ENCODE measurements around the gene HPS1.

The HPS1 gene

DNA sequence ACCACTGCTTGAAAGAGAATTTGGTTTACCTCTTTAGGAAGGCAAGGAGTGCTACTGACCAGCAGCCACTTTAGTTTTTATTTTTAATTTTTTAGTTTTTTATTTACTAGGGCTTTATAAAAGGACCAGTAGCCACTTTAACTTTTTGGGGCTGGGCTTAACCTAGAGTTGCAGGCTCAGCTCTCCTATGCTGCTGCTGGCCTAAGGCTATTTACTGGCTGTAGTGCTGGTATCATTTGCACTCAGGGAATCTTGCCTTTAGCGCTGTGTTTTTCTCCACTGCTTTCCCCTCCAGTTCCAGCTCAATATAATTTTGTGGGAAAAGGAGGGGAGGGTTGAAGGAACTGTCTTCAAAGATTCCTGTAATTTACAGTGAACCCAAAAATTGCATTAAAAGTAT, 13.4 kb downstream of the HPS1 start:
- no peak for FAIRE-seq
- no peak for DNase-seq (ENCODE audit: low spot score)

DNA sequence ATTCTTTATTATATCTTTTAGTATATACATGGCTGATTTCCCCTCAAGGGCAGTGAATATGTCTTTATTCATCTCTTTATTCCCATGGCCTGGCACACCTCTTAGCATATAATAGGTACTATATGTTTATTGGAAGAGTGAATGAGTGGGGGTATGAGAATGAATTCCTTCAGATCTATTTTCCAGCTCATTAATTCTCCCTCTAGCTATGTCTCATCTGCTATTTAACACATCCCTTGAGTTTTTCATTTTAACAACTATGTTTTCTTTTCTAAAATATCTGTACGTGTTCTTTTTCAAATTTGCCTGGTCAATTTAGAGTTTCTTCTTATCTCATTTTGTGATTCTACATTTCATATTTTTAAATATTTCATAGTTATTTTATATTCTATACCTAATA, 14.4 kb downstream of the HPS1 start:
- FAIRE-seq (no peak), DNase-seq (ENCODE audit: low spot score) (no peak)

DNA sequence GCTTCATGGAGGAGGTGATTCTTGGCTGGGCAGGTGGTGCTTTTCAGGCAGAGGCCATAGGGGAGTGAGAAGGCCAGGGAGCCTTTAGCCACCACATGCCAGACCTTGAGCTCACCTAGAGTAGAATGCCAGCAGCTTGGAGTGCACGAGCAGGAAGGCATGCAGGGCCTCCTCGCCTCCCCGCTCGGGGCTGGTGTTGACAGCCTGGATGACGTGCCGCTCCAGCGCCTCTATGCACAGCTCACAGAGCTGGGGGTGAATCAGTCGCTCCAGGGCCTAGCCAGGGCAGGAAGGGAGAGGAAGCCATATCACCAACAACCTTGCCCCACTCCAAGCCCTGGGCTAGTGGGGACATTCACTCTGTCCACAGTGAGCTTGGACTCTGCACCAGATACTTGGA, 15.7 kb downstream of the HPS1 start:
- no peak for FAIRE-seq

DNA sequence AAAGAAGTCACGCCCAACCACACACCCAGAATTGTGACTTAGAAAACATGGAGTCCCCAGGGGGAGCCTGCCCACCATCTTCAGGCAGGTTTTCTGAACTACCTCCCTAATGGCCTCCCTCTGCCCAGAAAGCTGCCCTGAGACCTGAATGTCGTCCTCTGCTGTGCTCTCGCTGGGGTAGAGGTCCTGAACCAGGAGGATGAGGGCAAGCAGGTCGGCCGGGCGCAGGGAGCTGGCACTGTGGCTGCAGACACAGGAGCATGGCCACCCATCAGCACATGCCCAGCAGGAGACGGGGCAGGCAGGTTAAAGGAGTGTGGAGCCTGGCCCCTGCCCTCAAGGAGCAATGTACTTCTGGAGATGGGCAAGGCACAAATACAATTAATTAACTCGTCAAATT, 16.3 kb downstream of the HPS1 start:
- FAIRE-seq (no peak), DNase-seq (ENCODE audit: low spot score) (no peak)

More for the DNA sequence above, 15.7 kb downstream of the HPS1 start:
- DNase-seq (ENCODE audit: low spot score): no peak

DNA sequence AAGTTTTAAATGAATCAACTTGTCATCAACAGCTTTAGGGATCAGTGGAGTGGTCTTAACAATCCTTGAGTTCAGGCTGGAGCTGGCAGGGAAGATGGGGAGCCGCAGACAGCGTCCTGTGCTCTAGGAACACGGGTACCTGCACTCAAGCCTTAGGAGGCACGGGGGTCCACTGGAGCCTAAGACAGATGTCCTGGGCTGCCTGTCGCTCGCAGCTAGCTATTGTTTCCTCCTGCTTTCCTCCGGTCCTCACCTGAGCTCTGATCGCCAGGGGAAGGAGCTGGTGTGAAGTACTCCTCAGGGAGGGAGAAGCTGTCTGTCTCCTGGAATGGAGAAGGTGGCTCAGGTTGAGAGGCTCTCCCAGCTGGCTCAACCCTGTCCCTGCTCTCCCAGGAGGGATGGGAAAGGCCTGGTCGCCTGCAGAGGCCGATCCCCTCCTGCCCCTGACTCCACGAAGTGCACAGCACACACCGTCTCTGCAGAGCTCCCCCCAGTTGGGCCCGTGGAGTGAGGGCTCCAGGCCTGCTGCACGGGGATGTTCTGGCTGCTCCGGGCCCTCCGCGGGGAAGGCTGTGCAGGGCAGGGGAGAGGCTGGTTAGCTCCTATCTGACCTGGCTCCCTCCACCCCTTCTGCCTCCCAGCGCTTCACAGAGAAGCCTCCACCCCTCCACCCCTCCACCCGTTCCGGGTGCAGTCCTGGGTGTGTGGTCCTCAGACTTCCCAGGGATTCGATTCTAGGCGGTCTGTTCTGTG, 17.2 kb downstream of the HPS1 start:
- DNase-seq (ENCODE audit: low spot score): no peak

DNA sequence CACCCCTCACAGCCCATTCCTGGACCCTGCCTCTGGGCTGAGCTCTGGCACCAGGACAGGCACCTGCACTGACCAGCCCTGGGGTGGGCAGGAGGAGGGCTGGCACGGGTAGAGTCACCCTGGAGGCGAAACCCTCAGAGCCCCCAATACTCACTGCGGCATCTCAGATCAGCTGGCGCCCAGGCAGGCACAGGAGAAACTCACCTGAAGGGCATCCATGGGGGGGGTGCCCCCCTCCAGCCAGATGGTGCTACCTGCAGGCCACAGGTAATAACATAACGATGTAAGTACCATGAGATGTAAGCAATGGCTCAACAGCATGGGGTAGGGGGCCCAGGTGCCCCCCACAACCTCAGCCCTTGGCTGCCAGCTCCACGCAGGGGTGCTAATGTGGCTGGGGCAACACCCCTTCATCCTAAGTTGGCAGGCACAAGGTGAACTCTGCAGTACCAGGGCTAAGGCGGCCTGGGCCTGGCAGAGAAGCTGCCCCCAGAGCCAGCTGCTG, 19.7 kb downstream of the HPS1 start:
- DNase-seq (ENCODE audit: low spot score) (no peak), FAIRE-seq (no peak)

More for the DNA sequence above, 17.2 kb downstream of the HPS1 start:
- FAIRE-seq: no peak

DNA sequence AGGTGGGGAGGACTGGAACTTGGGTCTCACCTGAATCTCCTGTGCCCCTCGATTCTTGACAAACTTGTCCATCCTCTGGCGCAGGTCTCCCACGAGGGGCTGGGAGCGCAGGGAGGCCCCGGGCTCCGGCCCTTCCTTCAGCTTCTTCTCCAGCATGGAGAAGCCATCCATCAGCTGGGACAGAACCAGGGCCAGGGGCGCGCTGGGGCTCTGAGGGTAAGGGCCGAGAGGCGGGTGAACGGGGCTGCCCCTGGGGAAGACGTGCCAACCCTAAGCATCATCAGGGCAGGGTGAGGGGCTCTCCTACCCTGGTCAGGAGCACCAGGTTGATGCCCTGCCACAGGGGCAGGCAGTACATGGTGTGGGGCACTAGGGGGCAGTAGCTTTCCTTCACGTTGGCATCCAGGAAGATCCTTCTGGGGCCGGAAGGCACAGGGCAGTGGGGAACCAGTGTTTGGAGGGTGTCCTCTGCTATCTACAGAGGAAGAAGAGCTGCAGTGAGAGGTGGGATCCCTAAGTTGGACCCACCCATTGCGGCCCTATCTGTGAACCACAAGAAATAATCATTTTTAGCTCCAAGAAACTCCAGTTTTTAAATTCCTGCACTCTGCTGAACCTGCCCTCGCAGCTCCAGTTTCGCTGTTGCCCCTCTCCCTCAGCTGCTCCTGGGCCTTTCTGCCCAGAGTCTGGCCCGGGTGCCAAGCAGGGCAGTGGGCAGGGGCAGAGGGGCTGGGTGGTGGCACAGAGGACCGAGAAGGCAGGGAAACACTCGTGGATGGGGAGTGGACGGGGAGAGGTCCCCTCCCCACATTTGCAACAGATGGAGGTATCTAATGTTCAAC, 21.0 kb downstream of the HPS1 start:
- peak; percentile 62 for DNase-seq (ENCODE audit: low spot score)
- peak; percentile 65 for FAIRE-seq

DNA sequence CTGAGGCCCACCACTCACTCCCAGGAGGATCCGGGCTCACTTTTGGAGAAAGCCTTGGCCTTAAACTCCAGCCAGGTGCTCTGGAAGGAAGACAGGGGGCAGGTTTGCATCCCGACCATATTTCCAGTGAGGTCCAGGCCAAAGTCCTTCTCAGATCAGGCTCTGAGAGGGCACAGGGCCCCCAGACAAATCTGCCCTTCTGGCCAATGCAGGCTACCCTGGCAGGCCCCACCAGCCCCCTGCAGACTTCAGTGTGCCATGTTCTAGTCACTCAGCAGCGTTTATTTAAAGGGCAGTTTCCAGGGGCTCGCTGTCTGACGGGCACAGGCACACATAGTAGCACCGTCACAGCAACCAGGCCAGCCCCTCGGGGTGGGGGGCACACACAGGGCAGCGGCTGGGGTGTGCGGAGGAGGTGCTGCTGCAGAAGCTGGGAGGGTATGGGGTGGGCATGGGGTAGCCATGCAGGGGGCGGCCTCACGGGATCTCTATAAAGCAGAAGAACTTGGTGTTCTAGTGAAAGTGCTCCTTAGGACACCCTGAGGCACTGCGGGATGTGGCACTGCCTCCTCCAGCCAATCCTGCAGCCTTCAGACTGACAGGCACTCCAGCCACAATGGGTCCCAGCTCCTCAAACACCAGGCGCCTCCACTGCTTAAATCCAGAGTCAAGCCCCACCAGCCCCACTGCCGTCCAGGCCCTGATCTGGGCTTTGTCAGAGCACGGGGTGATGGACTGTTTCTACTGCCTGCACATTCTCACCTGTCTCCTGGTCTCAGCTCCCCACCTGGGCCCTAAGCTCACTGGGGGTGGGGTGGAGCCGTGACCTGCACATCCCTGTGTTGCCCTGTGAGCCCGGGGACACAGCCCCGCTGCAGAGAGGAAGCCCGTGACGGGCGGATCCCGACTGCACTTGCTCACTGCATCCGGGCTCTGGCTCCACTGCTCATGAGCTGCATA, 22.2 kb downstream of the HPS1 start:
- DNase-seq (ENCODE audit: low spot score) (no peak), FAIRE-seq (no peak)

DNA sequence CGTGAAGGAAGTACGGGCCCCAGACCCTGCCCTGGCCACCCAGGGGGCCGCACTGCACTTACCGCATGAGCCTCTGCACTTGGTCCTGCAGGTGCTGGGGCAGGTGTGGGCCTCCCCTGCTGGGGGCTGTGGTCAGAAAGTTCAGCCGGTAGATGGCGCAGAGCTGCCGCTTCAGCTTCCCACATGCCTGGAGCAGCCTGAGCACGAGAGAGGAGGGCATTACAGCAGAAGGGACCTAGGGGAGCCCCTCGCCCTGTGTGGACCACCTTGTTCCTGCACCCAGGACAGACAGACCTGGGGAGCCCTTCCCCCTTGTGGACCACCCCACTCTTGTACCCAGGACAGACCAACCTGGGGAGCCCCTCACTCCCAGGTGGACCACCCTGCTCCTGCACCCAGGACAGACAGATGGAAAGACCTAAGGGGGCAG, 23.0 kb downstream of the HPS1 start:
- DNase-seq (ENCODE audit: low spot score): no peak
- FAIRE-seq: no peak

DNA sequence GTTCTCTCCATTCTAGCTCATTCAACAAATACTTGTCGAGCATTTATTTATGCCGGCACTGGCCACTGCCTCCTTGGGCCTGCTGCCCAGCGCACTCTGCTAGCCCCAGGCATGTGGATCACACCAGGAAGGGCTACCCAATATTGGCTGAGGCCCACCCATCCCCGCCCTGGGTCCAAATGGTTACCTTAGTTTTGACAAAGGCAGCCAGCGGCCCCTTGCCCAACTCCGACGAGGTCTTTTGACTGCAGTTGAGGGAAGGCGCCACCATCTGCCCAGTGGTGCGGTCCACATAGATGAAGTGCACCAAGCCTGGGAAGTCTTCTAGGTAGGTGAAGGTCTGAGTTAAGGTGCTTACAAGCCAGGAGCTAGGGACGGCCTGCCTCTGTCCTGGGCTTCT, 24.6 kb downstream of the HPS1 start:
- DNase-seq (ENCODE audit: low spot score) (no peak), FAIRE-seq (no peak)

DNA sequence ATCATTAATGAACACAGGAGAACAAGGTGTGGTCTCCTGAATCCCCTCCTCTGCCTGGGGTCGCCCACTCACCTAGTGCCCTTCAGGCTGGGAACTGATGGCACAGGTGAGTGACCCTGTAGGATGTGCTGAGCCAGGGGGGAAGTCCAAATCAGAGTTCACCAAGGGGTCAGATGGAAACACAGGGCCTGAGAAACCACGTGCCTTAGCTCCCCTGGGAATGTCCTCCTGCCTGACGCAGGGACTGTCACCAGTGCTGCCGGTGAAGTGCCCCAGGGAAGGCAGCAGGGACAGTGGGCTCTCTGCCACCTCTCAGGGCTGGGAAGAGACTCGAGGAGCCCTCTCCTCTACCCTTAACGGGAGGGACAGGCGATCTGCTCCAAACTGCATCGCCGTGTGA, 25.9 kb downstream of the HPS1 start:
- FAIRE-seq (no peak), DNase-seq (ENCODE audit: low spot score) (no peak)

DNA sequence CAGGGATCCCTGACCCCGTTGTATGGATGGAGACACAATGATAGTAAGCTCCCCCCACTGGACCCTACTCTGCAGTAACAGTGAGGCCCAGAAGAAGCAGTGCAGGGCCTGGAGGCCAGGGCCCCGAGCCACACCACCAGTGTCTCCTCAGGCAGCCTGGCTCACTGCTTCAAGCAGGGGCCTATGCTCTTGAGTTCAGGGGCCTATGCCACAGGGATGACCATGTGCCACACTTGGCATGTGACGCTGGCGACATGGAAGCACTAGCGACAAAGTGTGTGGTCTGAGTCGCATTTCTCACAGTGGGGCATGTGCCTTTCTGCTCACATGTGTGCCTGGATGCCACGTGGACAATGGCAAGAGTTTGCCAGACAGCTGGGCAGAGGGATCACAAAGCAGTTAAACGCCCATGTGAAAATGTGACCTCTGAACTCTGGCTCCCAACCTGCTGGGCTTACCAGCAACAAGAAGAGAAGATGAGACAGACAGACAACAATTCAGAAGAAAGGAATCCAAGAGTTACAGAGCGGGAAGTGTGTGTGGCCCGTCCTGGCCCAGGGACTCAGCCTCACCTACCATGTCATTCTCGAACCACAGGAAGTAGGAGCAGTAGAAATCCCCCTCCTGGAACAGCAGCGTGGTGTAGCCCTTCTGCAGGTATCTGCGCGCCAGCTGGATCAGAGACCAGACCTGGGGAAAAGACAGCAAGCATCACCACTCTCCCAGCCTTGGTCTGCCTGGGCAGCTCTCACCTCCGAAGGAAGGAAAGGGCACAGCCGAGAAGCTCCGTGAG, 27.1 kb downstream of the HPS1 start:
- FAIRE-seq (no peak), DNase-seq (ENCODE audit: low spot score) (no peak)

DNA sequence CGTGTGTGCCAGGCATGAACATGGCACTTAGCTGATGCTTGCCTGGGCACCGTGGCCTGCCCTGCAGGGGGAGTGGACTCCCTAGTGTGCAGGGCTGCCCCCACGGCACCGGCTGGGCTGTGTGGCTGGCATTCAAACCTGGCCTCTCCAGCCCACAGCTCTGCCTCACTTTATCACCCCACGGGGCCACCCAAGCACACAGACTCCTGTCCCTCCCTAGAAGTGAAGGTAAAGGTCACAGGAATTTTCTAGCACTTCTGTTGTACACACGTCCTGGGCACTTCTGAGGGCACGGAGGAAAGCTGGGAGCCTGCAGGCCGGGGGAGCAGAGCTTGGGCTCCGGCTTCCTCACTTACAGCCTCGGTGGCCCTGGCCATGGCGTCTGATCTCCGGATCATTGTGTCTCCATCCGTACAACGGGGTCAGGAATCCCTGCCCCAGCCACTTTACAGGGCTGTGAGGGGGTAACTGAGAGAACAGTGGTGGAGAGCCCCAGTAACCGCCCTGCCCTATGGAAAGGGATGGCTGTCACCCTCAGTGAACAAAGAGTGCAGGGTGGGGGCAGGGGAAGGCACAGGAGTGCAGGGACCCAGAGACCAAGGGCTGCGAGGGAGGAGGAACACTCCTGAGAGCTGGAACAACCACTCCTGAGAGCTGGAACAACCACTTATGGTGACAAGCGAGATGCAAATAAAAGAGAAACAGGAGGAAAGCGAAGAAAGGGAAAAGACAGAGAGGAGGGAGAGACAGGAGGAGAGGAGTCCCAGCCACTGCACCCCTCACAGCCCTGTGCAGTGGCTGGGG, 27.9 kb downstream of the HPS1 start:
- no peak for FAIRE-seq
- no peak for DNase-seq (ENCODE audit: low spot score)

DNA sequence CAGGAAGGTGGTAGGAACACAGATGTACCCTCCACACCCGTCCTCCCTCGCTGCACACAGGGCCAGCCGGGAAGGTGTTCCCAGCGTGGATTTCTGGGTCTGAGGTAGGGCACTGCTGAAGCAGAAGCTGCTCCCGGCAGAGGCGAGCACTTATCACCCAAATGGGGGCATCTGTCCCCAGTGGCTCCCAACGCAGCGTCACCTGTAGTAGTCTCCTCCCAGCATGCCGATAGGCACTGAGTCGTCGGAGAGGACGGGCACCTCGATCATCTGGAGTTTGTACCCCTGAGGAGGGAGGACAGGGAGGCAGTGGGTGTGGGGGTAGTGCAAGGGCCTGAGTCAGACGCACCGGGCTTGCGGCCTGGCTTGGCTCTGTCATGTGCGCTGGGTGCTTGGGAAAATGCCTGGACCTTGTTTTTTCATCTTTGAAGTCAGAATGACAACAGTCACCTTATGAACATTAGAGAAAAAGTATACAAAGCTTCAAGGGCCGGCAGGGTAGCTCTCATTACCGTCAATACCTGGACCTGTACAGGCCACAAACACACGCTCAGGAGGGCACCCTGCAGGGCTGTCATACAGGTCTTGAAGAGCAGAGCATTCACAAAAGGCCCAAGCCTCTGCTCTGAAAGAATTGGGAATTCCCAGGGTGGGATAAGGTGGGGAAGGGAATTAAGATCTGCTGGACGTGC, 28.6 kb downstream of the HPS1 start:
- FAIRE-seq (no peak), DNase-seq (ENCODE audit: low spot score) (no peak)

DNA sequence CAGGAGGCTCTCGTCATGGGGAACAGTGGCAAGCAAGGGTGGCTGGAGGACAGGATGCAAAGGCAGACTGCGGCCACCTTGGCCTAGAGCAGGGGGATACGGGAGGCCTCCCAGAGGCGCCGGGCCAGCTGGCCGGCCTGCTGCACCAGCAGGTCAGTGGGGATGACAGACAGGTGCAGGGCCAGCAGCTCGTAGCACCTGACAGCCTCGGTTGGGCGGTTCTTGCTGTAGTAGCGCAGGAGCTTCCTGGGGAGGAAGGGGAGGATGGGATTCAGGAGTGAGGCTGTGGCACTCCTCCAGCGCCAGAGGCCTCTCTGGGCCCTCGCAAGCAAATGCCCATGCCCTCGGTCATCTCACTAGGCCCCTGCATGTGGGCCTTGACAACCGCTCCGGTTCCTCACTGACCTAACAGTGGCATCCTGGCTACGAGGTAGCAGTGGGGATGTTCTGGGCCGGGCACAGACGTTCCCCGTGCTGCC, 29.2 kb downstream of the HPS1 start:
- no peak for FAIRE-seq
- no peak for DNase-seq (ENCODE audit: low spot score)

DNA sequence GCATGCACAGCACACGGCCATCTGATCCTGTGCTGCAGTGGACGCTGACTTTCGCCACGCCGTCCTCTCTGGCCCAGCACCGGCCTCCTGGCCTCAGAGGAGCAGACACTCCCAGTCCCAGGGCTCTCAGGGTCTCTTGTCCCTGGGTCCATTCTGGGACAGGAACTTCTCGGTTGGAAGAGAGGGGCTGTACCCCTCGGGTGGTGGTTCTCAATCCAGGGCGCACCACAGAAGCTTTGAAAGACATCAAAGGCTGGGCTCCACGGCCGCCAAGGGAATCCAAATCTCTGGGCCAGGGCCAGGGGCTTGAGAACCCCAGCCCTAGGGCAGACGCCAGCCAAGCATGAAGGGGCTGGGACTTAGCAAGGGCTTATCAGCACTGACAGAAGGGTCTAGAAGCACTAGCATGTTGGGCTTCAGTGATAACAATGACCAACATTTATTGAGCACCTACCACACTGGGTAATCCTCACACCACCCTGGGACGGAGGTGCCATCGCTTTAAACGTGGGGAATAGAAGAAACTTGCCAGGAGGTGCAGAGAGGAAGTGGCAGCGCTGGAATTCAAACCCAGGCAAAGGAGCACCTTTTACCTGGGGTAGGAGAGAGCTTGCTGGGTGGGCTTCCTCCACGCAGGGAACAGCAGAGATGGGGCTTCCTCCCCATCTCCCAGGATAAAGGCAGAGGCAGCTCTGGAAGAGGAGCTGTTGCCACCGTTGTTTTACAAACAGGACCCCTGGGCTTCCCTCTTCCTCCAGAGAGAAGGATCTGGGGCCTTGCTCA, 29.9 kb downstream of the HPS1 start:
- no peak for DNase-seq (ENCODE audit: low spot score)
- no peak for FAIRE-seq

DNA sequence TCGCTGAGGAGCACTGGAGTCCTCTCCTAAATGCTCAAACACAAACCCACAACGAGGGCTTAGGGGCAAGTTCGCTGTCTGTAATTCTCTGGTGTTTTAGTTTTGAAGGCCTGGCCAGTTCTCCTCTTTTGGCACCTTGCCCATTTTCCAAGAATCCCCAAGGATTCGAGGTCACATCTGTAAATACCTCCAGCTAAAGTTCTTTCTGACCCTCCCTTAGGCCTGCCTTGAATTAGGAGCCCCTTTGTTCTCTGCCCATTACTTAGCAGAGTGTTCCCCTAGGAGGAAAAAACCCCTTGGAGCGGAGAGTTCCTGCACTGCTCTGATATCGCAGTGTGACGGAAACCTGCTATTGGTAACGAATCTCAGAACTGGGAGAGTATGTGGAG, 31.0 kb downstream of the HPS1 start:
- DNase-seq (ENCODE audit: low spot score) (no peak), FAIRE-seq (no peak)

Data from urothelium cell line (cell line).